ENCODE measurements around the gene TLK1. TPM values are rescaled to one million over a fixed set of nuclear protein-coding genes. Genes with fewer than 3 reads are reported as not detected.

Gene TLK1
- total RNA-seq, 2 donors from 2014 or later: 31.9 to 48.1 TPM

- no peak for TF ChIP-seq POLR2A (IDR thresholded peaks at IDR 0.05)
- no peak for TF ChIP-seq CTCF (IDR thresholded peaks at IDR 0.05)
- no peak for ATAC-seq
- Histone ChIP-seq H3K36me3 (replicated peaks in 1 of 2; ENCODE audit: insufficient read depth in 1 of 2, low read depth in 2 of 2) (no peaks in the 10 kb centered on the region), H3K27me3 (no peaks in the 10 kb centered on the region), H3K27ac (no peak overlapping the region), H3K4me3 (no peak overlapping the region), H3K4me1 (peaks cover 12% of the 10 kb centered on the region), H3K9me3 (no peaks in the 10 kb centered on the region)
- no peak for DNase-seq
- 95 to 98% methylated on average over 7 of the region's 7 CpGs for WGBS, 2 donors
- intact Hi-C loops (cut with DNase I): no loop called here
These were observed 52.9 kb downstream of the TLK1 start for GRCh38 chr2:171107803-171108202.

DNA sequence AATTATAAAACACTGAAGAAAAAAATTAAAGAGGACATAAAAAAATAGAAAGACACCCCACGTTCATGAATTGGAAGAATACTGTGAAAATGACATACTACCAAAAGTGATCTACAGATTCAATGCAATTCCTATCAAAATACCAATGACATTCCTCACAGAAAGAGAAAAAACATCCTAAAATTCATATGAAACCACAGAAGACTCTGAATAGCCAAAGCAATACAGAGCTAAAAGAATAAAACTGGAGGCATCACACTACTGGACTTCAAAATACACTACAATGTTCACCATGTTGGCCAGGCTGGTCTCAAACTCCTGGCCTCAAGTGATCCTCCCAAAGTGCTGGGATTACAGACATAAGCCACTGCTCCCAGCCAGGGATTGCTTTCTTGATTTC is 56.3 kb downstream of the TLK1 start:
- Histone ChIP-seq H3K27me3 (no peaks in the 10 kb centered on the region), H3K9me3 (no peaks in the 10 kb centered on the region), H3K27ac (no peak overlapping the region), H3K4me1 (peaks cover 12% of the 10 kb centered on the region), H3K36me3 (replicated peaks in 1 of 2; ENCODE audit: insufficient read depth in 1 of 2, low read depth in 2 of 2) (no peaks in the 10 kb centered on the region), H3K4me3 (no peak overlapping the region)
- 96 to 100% methylated on average over 1 of the region's 1 CpG for WGBS, 2 donors
- no peak for TF ChIP-seq CTCF (IDR thresholded peaks at IDR 0.05)
- no peak for TF ChIP-seq POLR2A (IDR thresholded peaks at IDR 0.05)
- intact Hi-C loops (cut with DNase I): no loop called here
- ATAC-seq (no peak), DNase-seq (no peak)

DNA sequence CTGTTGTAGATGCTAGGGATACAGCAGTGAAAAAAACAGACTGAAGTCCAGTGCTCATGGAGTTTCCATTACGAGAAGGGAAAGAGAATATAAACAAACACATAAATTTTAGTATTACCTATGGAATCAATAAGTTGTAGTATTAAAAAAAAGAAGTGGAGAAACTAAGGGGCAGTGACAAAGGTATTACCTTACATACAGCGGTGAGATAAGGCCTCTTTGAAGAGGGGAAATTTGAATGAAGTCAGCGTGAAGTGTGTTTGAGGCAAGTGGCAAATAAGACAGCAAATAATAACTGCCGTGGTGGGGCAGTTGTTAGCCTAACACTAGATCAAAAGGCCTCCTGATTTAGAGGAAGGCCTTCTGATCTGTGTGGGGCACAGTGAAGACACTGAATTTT is 57.9 kb downstream of the TLK1 start:
- intact Hi-C loops (cut with DNase I): no loop called here
- Histone ChIP-seq H3K4me1 (peaks cover 12% of the 10 kb centered on the region), H3K4me3 (no peak overlapping the region), H3K9me3 (no peaks in the 10 kb centered on the region), H3K36me3 (replicated peaks in 1 of 2; ENCODE audit: insufficient read depth in 1 of 2, low read depth in 2 of 2) (no peaks in the 10 kb centered on the region), H3K27ac (no peak overlapping the region), H3K27me3 (no peaks in the 10 kb centered on the region)
- DNase-seq (no peak), ATAC-seq (no peak)
- no peak for TF ChIP-seq POLR2A (IDR thresholded peaks at IDR 0.05)
- TF ChIP-seq CTCF (IDR thresholded peaks at IDR 0.05): no peak
- 49 to 50% methylated on average over 4 of the region's 4 CpGs for WGBS, 2 donors

- intact Hi-C loops (cut with DNase I): no loop called here
- no peak for TF ChIP-seq CTCF (IDR thresholded peaks at IDR 0.05)
- TF ChIP-seq POLR2A (IDR thresholded peaks at IDR 0.05): no peak
- no peak overlapping the region for H3K4me3 ChIP-seq
- H3K27ac ChIP-seq: no peak overlapping the region
- DNase-seq (no peak), ATAC-seq (no peak)
- H3K4me1 ChIP-seq: peaks cover 3% of the 10 kb centered on the region
- no peaks in the 10 kb centered on the region for H3K27me3 ChIP-seq
- 77 to 83% methylated on average over 3 of the region's 3 CpGs for WGBS, 2 donors
- no peaks in the 10 kb centered on the region for H3K9me3 ChIP-seq
- H3K36me3 ChIP-seq (replicated peaks in 1 of 2; ENCODE audit: insufficient read depth in 1 of 2, low read depth in 2 of 2): no peaks in the 10 kb centered on the region
These were observed 60.3 kb downstream of the TLK1 start for GRCh38 chr2:171100370-171100769.

DNA sequence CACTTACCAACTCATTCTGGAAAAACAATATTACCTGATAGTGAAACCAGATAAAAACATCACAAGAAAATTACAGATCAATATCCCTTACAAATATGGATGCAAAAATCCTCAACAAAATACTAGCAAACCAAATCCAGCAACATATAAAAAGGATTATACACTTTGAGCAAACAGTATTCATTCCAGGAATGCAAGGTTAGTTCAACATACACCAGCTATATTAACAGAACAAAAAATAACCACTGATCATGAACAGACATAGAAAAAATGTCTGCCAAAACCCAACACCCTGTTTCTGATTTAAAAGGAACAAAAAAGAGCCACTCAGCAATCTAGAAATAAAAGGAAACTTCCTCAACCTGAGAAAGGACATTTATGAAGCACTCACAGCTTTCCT is 62.1 kb downstream of the TLK1 start:
- no peak for DNase-seq
- H3K27ac ChIP-seq: no peak overlapping the region
- H3K4me3 ChIP-seq: no peak overlapping the region
- ATAC-seq: no peak
- H3K36me3 ChIP-seq (replicated peaks in 1 of 2; ENCODE audit: insufficient read depth in 1 of 2, low read depth in 2 of 2): no peaks in the 10 kb centered on the region
- H3K4me1 ChIP-seq: peaks cover 3% of the 10 kb centered on the region
- no peaks in the 10 kb centered on the region for H3K9me3 ChIP-seq
- no peaks in the 10 kb centered on the region for H3K27me3 ChIP-seq
- TF ChIP-seq POLR2A (IDR thresholded peaks at IDR 0.05) (no peak), CTCF (IDR thresholded peaks at IDR 0.05) (no peak)
- intact Hi-C loops (cut with DNase I): no loop called here
